HuH-7.5 (cell line): ENCODE results near the gene PNMA8C.
"Not testable (repeated sequence)": the region's sequence is repeated elsewhere in the genome, so short reads cannot be mapped to it uniquely, and the experiment has no call there.

Experiments
- DNase-seq: peaks from one replicate; pipeline ENCODE4 v3.0.0; 2011; ENCODE audit warnings: low spot score

PNMA8C gene

DNA sequence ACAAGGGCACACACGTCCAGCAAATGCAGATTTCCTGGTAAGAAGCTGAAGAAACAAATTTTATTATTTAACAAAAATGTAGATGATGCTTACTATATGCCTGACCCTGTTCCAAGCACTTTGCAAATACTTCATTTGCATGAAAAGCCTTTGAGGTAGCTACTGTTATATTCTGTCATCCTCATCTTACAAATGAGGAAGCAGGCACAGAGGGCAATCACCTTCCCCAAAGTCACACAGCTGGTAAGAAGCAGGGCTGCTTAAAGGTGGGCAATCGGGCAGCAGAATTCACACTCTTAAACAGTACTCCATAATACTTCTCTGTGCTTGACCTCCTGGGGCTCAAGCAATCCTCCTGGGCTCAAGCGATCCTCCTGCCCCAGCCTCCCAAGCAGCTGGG, 18.3 kb upstream of the PNMA8C start:
- no peak for DNase-seq

- DNase-seq: no peak
These were observed 17.3 kb upstream of the PNMA8C start for GRCh38 chr19:46446021-46446420.

DNA sequence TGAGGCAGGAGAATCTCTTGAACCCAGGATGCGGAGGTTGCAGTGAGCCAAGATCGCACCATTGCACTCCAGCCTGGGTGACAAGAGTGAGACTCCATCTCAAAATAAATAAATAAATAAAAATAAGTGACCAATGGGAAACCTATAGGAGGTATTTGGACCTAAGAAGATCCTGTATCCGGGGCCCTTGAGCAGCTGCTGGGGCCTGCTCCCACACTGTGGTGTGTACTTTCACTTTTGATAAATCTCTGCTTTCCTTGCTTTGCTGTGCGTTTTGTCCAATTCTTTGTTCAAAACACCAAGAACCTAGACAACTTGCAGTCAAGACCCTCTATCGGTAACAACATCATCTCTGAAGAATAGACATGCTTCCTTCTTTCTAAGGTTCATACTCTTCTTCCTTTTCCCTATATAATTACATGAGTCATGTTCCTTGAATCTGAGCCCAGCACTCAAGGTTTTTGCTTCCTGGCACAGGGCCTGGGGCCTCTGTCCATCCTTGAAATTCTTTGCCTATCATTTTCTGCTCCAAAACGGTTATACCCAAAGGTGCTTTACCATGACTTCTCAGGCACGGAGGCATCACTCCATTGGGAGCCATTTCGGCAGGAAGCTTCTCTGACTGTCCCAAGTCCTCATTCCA, 14.2 kb upstream of the PNMA8C start:
- no peak for DNase-seq

- DNase-seq: no peak
These were observed 13.1 kb upstream of the PNMA8C start for GRCh38 chr19:46441866-46442265.

GRCh38 chr19:46435689-46436088, 7.0 kb upstream of the PNMA8C start:
- not testable (repeated sequence) for DNase-seq

- DNase-seq: no peak
These were observed 6.3 kb upstream of the PNMA8C start for GRCh38 chr19:46435009-46435408.

DNA sequence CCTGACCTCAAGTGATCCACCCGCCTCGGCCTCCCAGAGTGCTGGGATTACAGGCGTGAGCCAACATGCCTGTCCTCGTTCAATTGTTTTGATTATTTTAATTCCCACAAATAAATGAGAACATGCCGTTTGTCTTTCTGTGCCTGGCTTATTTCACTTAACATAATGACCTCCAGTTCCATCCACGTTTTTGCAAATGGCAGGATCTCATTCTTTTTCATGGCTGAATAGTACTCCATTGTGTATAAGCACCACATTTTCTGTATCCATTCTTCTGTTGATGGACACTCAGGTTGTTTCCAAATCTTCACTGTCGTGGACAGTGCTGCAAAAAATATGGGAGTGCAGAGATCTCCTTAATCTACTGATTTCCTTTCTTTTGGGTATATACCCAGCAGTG, 4.7 kb upstream of the PNMA8C start:
- not testable (repeated sequence) for DNase-seq

GRCh38 chr19:46431824-46432223, 3.1 kb upstream of the PNMA8C start:
- DNase-seq: no peak

- no peak for DNase-seq
These were observed 1.3 kb upstream of the PNMA8C start for GRCh38 chr19:46429999-46430398.

- DNase-seq: no peak
These were observed 1.2 kb downstream of the PNMA8C start for GRCh38 chr19:46427518-46428045.

- DNase-seq: peak; percentile 81
These were observed 2.1 kb downstream of the PNMA8C start for GRCh38 chr19:46426506-46427162.

DNA sequence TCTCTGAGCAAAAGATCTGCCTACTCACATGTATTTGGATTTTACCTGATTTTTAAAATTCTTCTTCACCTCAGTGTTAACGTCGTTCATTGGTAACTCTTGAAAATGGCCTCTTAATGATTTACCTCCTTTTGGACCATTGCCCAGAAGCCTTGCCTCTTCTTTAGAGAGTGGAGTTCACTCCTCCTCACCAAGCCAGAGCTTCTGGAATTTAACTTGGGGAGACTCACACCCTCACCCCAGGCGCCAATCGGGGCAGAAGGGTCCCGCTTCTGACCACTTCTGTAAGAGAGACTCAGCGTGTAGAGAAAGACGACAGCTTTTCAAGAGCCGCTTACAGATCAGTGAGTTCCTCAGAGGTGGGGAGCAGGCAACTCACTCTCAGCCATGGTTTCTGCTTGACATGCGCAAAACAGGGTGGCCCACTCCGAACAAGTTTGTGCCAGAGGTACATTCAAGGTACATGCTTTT, 2.7 kb downstream of the PNMA8C start:
- DNase-seq: no peak

GRCh38 chr19:46423188-46423587, 5.5 kb downstream of the PNMA8C start:
- no peak for DNase-seq

DNA sequence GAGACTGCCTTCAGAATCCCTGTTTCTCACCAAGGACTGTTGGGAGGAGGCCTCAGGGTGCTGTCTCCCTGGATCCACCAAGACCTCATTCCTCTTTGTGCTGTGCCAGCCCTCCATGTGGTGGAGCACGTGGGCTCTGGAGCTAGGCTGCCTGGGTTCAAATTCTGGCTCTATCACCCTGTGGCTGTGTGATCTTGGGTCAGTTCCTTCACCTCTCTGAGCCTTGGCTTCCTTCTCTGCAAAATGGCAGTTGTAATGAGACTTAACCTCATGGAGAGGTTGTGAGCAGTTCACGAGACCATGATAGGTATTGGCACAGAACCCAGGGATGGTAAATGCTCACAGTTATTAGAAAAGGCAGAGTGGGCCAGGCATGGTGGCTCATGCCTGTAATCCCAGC, 6.4 kb downstream of the PNMA8C start:
- DNase-seq: no peak

DNA sequence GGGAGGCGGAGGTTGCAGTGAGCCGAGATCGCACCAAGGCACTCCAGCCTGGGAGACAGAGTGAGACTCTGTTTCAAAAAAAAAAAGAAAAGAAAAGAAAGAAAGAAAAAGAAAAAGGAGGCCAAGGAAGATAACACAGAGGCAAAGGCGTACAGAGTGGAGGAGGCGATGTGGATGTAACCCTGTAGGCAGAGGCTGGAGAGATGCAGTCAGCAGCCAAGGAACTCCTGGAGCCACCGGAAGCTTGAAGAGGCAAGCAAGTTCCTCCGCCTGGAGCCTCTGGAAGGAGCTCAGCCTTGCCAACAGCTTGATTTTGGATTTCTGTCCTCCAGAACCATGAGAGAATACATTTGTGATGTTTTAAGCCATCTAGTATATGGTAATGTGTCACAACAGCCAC, 8.7 kb downstream of the PNMA8C start:
- no peak for DNase-seq

- peak; percentile 75 for DNase-seq
These were observed 12.7 kb downstream of the PNMA8C start for GRCh38 chr19:46415804-46416709.

DNA sequence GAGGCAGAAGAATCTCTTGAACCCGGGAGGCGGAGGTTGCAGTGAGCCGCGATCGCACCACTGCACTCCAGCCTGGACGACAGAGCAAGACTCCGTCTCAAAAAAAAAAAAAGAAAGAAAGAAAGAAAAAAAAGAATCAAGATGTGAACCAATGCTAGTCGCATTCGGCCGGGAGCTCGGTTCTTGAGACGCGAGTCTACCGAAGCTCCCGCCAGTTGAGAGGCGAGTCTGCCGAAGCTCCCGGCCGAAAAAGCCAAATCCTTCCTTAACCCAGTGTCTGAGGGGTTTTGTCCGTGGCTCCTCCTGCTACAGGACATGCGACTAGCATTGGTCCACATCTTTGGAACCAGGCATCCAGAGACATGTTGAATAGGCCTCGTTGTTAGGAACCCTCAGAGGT, 13.8 kb downstream of the PNMA8C start:
- DNase-seq: not testable (repeated sequence)

DNA sequence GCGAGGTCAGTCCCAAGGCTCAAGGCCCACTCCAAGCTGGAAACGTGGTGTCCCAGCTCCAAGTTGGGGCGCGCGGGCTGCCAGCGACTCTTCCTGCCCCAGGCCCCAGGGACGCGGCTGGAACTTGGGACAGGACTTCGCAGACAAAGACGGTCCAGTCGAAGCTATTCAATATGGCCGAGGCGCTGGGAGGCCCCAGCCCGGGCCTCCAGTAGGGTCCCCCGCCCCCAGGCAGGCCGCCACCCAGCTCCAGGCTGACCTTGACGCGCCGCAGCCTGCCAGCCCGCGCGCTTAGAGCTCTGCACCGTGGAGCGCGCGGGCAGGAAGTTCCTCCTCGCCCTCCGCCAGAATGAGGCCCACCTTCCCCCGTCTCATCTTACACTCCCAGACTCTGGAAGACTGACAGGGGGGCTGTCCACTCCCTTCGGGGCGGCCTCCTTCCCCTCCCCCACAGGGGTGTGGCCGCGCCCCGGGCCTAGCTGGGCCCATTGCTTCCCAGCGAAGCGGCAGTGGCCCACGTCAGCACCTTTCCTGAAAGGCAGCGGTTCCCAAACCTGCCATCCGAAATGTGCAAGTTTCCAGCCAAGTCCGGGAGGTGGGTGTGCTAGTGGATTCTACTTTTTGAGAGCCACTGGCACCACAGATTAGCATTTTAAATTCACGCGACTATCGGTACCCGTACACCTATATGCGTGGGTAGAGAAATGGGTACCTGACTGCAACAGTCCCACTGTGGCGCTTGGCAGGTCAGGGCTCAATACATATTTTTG, 15.3 kb downstream of the PNMA8C start, which contains the start of gene CCDC8:
CCDC8 (minus strand) TSS at position 303 of the 770 bp plus-strand sequence. CDS start 754 bp downstream, outside the sequence.
- DNase-seq: no peak

DNA sequence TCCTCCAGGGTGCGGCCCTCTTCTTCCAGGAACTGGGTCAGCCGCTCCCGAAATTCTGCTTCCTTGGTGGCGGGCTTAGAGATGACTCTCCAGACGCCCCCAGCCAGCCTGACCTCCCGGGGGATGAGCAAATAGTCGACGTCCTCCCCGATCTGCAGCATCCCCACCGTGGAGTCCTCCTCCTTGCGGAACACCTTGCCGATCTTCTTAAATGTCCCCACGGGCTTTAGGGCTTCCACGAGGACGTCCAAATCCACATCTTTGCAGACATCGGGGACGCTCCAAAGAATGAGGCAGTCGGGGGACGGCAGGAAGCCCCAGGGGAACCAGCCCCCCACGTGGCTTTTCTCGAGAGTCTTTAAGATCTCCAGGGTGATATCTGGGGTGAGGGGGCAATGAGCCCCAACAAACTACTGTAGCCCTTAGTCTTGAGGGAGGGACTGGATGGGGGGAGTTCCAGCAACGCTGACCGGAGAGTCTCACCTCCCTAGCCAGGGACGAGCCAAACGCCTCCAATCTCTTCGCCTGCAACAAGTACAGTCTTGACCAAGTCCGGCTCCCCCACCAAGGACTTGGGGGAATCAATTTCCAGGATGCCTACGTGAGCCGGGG, 16.0 kb downstream of the PNMA8C start:
- DNase-seq: no peak

- DNase-seq: no peak
These were observed 16.6 kb downstream of the PNMA8C start for GRCh38 chr19:46411925-46412649.
